Stimulated activated CD4-positive, alpha-beta T cell treated with anti-CD3 and anti-CD28 coated beads, Interleukin-15, amount 100 ng/mL, for 24 hours (primary cell): ENCODE data around the gene ADGRG3.
"Not testable (repeated sequence)": the region's sequence is repeated elsewhere in the genome, so short reads cannot be mapped to it uniquely, and the experiment has no call there.

Experiments used
- DNase-seq: peaks from one replicate; pipeline ENCODE4 v3.0.0-alpha.2; 2020

ADGRG3 gene

DNA sequence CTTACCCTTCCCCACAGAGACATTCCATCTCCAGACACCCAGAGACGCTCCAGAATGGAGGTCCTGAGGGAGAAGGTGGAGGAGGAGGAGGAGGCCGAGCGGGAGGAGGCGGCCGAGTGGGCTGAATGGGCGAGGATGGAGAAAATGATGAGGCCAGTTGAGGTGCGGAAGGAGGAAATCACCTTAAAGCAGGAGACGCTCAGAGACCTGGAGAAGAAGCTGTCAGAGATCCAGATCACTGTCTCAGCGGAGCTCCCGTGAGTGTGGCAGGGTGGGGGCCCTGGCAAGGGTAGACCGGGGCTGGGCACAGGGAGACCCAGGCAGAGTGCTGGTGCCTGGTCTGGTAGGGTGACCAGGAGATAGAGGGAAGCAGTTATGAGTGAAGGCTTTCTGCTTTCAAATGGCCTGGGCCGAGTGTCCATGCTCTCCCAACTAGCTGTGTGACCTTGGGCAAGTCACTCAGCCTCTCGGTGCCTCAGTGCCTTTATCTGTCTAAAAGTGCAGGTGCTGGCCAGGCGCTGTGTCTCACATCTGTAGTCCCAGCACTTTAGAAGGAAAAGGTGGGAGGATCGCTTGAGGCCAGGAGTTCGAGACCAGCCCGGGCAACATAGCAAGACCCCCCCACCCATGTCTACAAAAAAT is 29.9 kb downstream of the ADGRG3 start:
- DNase-seq: no peak

DNA sequence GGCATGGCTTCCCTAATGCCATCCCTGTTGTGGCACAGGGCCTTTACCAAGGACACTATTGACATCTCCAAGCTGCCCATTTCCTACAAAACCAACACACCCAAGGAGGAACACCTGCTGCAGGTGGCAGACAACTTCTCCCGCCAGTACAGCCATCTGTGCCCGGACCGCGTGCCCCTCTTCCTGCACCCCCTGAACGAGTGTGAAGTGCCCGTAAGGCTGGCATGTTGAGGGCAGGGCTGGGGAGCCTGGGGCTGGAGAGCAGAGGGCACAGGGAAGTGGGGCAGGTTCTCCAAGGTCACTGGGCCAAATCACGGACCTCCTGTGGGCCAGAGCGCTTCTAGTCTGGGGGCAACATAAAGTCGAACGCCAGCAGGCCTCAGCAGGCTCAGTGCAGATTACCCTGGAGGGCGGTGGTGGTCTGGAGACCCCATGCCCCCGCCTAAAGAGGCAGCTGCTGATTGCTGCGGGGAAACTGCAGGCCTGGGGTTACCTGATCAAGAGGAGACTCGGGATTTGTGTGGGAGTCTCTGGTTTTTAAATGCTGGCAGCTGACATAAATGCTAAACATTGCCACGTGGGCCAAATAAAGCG is 30.8 kb downstream of the ADGRG3 start:
- DNase-seq: no peak

DNA sequence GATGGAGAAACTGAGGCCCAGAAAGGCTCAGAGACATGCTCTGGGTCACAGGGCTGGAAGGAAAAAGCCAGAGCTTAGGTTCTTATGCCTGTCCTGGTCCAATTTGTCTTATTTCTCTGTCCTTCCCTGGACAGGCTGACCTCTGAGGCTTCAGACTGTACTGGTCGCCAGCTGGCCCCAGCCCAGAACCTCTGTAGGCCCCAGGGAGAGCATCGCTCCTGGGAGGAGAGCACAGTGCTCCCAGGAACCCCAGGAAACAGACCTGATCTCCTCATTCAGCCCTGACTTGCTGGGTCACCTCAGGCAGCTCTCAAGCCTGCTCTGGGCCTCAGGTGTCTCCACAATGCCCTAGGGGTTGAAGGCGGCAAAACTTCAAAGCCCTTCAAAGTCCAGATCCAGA is 31.4 kb downstream of the ADGRG3 start:
- no peak for DNase-seq

DNA sequence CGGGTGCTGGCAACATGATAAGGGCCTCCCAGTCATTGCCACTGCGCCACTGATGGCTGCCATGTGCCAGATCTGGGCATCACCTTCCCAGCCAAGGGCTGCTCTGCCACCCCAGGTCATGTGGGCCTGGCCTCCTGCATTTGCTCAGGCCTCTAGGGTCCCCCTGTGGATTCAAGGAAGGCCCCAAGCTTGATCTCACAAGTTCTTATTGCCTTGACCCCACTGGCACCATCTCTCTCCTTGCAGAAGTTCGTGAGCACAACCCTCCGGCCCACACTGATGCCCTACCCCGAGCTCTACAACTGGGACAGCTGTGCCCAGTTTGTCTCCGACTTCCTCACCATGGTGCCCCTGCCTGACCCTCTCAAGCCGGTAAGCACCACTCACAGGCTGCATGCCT is 31.8 kb downstream of the ADGRG3 start:
- DNase-seq: no peak

DNA sequence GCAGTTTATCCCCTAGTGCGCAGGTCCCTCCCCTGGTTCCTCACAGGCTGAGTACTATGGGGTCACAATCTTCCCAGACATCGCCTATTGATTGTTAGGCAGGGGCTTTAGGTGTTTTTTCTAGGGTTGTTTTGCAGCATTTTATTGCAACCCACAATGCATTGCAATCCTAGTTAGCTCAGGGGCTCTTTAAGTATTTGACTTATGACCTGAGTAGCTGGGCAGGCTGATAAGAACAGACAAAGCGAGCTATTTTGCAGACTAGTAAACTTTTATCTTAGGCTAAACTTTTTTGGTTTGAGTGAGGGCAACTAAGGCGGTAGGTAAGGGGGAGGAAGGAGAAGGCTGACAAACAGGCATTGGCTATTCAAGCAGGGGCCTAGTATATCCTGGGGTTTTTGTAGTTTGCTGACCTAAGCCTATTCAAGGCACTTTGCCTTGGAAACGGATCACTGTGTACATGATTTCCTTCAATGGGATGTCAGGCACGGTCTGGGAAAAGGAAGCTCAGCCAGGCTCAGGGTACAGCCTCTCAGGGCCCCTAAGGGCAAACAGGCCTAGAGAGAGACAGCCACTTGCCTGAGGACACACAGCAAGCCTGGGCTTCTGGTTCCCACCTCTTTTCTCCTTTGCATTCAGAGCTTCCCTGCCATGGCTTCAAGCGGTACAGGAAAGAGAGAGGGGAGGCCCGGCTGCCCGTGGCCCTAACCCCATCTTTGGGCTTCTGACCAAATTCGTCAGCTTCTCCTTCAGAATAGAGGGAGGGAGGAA is 32.9 kb downstream of the ADGRG3 start:
- no peak for DNase-seq

DNA sequence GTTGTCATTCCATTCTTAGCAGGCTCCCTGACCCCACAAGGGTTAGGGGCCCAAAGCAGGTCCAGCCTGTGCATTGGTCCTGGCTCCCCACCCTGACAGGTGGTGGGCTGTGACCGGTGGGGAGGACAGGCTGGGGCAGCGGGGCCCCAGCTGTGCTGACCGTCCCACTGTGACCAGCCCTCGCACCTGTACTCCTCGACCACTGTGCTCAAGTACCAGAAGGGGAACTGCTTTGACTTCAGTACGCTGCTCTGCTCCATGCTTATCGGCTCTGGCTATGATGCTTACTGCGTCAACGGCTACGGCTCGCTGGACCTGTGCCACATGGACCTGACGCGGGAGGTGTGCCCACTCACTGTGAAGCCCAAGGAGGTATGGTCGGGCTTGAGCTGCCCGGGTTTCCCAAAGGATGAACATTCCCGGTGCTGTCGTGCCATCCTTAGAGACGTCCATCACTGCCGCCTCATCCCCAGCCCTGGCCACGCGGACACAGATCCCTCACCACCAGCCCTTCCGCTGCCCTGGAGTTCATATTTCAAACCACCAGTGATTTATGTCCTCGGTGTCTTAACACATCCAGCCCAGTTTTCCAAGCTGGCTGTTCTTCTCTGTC is 33.8 kb downstream of the ADGRG3 start:
- DNase-seq: no peak

DNA sequence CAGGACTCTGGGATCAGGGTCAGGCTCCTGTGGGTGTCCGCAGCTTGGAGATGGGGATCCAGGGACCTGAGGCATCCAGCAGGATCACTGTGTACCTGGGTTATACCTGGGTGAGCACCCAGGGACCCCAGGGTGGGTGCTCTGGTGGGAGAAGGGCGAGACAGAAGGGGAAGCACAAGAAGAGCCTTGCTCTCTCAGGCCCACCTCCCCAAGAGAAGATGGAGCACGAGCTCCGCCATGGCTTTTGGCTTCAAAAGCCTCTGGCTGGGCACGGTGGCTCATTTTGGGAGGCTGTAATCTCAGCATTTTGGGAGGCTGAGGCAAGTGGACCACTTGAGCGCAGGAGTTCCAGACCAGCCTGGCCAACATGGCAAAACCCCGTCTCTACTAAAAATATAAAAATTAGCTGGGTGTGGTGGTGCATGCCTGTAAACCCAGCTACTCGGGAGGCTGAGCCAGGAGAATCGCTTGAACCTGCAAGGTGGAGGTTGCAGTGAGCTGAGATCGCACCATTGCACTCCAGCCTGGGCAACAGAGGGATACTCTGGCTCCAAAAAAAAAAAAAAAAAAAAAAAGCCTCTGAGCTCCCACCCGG is 35.4 kb downstream of the ADGRG3 start:
- no peak for DNase-seq

DNA sequence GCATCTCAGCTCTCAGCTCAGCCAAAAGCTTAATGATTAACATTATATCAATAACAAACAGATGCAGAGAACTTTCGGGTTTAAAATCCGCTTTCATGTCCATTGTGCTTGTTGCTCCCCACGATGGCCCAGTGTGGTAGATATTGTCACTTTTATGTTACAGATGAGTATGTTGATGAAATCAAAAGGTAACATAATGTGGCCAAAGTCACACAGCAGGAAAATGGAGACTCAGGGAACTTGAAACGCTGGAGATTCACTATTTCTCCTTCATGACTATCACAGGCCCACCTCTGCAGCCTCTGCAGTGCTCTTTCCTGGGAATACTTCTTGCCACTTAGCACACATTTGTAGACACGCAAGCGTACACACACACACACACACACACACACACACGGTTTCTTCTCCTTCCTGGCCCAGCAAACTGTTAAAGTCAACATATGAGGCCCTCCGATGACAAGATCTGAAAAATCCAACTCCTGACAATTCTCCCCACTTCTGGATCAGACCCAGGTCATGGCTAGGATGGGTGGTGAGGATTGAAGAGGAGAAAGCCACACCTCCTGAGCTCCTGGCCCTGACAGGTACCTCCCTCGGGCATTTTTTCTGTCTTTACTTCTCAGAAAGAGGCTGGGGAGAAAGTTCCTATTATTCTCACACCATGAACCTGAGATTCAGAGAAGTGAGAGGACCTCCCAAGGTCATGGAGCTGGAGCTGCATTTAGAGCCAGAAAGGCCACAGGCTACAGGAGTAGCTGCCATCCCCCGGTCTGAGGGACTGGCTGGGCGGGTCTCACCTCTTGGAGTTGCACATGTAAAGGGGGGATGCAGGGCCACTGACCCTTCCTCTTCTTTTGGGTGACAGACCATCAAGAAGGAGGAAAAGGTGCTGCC is 36.2 kb downstream of the ADGRG3 start:
- DNase-seq: no peak

DNA sequence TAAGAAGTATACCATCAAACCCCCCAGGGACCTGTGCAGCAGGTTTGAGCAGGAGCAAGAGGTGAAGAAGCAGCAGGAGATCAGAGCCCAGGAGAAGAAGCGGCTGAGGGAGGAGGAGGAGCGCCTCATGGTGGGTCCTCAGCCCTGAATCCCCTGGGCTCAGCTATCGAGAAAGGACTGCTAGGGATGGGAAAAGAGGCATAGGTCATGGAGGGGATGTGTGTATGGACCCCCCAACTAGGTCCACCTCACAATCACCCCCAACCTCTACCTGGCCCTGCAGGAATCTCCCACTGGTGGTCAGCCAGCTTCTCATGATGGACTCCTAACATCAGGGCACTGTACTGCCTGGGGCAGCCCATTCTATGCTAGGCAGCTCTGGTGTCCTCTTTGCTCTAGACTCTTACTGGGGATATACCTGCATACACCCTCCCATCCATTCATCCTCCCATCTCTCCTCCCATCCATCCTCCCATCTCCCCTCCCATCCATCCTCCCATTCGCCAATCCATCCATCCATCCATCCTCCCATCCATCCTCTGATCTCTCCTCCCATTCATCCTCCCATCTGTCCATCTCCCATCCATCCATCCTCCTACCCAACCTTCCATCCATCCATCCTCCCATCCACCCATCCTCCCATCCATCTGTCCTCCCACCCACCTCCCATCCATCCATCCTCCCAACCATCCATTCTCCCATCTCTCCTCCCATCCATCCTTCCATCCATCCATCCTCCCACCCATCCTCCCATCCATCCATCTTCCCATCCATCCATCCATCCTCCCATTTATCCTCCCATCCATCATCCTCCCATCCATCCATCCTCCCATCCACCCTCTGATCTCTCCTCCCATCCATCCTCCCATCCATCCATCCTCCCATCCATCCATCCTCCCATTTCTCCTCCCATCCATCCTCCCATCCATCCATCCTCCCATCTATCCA is 37.1 kb downstream of the ADGRG3 start:
- no peak for DNase-seq

DNA sequence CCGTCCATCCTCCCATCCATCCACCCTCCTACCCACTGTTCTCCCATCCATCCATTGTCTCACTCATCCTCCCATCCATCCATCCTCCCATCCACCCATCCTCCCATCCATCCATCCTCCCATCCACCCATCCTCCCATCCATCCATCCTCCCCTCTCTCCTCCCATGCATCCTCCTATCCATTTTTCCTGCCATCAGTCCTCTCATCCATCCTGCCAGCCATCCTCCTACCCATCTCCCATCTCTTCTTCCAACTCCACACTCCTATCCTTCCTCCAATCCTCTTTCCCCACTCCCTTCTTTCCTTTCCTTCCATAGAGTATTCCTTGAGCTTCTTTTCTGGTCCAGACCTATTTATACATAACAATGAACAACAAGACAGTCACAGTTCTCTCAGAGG is 38.6 kb downstream of the ADGRG3 start:
- no peak for DNase-seq

DNA sequence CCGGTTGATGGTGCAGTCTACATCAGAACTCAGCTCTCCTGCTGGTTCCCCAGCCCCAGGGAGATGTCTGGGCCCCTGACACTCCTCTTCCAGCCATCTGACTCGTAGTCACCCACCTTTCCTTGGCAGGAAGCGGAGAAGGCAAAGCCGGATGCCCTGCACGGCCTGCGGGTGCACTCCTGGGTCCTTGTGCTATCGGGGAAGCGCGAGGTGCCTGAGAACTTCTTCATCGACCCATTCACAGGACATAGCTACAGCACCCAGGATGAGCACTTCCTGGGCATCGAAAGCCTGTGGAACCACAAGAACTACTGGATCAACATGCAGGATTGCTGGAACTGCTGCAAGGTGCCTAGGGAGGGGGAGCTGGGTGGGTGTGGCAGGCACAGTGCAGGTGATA is 39.2 kb downstream of the ADGRG3 start:
- DNase-seq: no peak

DNA sequence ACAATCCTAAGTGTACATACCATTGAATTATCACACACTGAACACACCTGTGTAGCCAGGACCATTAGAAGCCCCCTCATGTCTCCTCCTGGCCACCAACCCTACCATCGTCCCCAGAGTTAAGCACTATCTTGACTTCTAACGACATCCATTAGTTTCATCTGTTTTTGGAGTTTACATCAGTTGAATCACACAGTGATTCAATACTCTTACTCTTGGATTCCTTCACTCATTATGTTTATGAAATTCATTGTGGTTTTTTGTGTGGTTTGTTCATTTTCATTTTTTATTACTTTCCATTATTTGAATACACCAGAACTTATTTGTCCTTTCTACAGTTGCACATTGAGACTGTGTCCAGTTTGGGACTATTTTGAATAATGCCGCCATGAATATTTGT is 40.1 kb downstream of the ADGRG3 start:
- no peak for DNase-seq

DNA sequence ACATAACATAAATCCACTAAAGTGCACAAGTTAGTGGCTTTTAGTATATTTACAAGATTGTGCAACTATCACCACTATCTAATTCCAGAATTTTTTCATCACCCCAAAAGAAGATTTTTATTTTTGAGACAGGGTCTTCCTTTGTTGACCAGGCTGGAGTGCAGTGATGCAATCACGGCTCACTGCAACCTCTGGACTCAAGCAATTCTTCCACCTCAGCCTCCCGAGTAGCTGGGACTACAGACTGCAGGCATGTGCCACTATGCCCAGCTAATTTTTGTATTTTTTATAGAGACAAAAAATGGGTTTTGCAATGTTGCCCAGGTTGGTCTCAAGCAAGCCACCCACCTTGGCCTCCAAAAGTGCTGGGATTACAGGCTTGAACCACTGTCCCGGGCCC is 41.6 kb downstream of the ADGRG3 start:
- DNase-seq: no peak

DNA sequence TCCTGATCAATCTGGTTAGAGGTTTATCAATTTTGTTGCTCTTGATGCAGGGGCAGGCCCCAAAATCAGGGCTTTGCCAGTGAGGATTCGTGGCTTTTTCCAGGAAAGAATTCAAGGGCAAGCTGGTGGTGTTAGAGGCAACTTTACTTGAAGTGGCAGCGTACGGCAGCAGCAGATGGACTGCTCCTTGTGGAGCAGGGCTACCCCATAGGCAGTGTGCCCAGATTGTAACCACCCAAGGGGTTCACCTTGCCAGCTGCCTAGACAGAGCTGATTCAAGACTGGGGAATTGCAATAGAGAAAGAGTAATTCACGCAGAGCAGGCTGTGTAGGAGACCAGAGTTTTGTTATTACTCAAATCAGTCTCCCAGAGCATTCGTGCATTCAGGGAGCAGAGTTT is 43.2 kb downstream of the ADGRG3 start:
- no peak for DNase-seq

DNA sequence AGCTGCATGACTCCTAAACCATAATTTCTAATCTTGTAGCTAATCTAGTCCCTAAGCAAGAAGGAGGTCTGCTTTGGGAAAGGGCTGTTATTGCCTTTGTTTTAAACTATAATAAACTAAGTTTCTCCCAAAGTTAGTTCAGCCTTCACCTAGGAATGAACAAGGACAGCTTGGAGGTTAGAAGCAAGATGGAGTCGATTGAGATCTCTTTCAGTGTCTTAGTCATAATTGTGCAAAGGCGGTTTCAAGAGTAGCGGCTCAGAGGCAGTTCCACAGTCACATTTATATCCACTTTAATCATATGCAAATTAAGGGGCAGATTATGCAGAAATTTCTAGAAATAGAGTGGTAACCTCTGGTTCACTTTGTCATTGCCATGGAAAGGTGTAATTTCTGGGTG is 43.9 kb downstream of the ADGRG3 start:
- no peak for DNase-seq

DNA sequence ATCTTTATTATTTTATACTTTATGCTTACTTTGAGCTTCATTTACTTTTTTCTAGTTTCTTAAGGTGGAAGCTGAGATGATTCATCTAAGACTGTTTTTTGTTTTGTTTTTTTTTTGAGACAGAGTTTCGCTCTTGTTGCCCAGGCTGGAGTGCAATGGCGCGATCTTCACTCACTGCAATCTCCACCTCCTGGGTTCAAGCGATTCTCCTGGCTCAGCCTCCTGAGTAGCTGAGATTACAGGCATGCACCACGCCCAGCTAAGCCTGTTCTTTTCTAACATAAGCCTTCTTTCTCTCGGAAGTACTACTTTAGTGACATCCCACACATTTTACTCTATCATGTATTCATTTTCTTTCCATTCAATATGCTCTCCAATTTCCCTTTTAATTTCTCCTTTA is 44.5 kb downstream of the ADGRG3 start:
- DNase-seq: not testable (repeated sequence)

DNA sequence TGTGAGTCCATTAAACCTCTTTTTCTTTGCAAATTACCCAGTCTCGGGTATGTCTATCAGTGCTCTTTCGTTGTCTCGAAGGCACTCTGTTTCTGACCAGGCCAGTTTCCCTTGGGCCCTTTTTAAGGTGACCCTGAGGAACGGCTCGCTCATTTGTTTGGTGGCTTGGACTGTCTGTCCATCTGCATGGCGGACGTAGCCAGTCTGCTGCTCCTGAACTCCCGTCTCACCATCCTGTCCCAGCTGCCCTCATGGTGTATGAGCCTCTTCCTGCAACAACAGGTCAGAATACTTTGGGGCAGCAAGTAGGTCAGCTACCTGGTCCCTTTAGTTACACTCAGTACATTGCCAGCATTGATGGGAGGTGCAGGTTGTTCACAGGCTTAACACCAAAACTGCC is 45.5 kb downstream of the ADGRG3 start:
- no peak for DNase-seq

DNA sequence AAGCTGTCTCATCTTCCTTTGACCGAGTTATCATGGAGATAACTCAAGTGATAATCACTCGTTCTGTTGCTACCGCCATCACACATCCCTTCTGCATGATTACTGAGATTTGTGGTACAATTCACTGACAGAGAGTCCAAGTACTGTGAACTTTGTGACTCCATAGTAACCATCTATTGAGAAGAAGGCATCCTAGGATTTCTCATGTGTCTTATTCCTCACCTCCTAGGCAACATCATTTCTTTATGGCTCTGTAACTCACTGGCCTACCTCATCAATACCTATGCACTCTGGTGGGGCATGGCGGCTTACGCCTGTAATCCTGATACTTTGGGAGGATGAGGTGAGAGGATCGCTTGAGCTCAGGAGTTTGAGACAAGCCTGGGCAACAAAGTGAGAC is 45.9 kb downstream of the ADGRG3 start:
- DNase-seq: no peak

DNA sequence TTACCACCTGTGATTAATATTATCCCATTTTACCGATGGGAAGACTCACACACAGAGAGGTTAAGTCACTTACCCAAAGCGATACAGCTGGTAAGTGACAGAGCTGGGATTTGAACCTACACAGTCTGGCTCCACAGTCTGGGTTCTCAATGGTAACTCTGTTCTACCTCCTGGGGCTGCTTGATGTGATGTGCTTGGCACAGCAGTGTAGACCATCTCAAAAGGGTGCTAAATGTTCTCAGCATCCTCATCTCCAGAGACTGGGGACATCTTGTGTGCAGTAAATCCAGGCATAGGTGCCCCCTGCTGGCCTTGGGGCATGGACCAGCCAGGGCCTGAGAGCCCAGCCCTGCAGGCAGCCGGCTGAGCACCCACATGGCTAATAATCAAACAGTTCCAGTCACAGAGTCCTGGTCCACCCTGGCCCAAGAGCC is 52.1 kb downstream of the ADGRG3 start:
- DNase-seq: peak; percentile 64

DNA sequence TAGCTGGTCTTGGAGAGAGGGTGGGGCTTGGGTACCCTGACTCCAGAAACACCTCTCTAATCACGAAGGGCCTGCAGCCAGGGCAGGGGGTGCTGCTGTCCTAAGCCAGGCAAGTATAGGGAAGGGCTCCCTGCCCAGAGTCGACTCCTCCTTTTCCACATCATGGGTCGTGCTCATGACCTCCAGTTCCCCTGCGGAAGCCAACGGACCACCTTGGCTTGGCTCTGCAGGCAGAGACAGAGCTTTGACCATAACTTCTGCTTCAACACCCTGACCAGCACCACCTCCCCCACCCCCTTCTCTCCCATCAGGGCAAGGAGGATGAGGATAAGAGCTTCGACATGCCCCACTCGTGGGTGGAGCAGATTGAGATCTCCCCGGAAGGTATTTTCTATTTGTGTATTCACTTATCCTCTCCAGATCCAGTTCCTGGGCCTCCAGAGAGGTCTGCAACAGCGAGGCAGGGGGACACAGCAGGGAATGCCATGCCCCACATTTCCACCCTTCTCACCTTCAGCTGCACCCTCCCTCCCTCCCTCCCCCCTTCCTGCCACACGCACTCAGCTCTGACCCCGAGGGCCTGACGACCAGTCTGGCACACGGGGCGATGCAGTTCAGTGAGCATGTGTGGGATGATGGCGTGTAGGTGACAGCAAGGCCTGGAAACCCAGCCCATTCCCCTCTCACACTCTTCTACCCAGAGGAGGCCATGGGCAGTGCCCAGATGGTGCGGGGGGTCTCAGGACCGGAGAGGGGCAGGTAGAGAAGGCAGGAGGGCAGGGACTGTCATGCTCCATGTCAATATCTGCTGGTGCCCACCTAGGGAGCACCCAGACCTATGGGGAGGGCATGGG is 53.5 kb downstream of the ADGRG3 start:
- DNase-seq: no peak

DNA sequence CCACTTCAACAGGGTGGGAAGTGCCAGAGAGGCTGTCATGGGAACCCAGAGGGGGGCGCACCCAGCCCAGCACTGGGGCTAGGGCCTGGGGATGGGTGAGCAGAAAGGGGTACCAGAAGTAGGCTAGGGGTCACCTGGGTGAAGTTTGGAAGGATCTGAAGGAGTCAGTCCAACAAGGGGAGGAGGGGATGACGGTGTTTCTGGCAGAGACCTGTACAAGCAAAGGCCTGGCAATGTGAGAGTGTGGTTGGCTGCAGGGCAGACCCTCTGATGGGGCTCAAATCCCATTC is 54.0 kb downstream of the ADGRG3 start:
- no peak for DNase-seq
